HFF-Myc (cell line): ENCODE data around the gene CTXND1.

Experiments used
- DNase-seq: peaks from one replicate; pipeline ENCODE4 v3.0.0-alpha.2; 2011; ENCODE audit warnings: low read depth; ENCODE audit errors: extremely low read depth
- H3K4me3 ChIP-seq: replicated peaks from 2 replicates; pipeline ENCODE4 v1.5.1; 2011; ENCODE audit warnings: low read depth, mild to moderate bottlenecking, control low read depth, low read length
- TF ChIP-seq, protein P1 (sequence below): IDR thresholded peaks from 2 replicates; pipeline ENCODE4 v1.5.1; 2012; ENCODE audit warnings: mild to moderate bottlenecking, low read depth, low read length, control low read depth; ENCODE audit errors: missing control alignments

CTXND1 gene

DNA sequence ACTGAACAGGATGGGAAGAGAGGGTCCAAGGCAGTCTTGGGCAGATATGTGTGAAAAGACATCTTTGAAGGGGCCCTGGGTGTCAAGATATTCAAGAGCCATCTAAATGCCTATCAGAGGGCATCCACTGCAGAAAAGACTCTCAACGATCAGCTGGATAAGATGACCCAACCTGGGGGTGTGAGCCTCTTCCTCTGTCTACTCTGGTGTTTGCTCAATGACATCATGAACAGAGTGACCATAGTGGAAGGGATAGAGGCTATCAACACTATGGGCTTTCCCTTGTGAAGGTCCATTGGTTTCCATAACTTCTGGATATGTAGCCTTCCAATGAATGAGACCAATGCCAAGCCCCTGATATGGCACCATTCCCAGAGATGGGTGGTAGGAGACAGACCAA lies 57.1 kb downstream of the CTXND1 start:
- DNase-seq, result no peak
- TF ChIP-seq, protein P1, sequence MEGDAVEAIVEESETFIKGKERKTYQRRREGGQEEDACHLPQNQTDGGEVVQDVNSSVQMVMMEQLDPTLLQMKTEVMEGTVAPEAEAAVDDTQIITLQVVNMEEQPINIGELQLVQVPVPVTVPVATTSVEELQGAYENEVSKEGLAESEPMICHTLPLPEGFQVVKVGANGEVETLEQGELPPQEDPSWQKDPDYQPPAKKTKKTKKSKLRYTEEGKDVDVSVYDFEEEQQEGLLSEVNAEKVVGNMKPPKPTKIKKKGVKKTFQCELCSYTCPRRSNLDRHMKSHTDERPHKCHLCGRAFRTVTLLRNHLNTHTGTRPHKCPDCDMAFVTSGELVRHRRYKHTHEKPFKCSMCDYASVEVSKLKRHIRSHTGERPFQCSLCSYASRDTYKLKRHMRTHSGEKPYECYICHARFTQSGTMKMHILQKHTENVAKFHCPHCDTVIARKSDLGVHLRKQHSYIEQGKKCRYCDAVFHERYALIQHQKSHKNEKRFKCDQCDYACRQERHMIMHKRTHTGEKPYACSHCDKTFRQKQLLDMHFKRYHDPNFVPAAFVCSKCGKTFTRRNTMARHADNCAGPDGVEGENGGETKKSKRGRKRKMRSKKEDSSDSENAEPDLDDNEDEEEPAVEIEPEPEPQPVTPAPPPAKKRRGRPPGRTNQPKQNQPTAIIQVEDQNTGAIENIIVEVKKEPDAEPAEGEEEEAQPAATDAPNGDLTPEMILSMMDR, result no peak
- no peak overlapping the region for H3K4me3 ChIP-seq

DNA sequence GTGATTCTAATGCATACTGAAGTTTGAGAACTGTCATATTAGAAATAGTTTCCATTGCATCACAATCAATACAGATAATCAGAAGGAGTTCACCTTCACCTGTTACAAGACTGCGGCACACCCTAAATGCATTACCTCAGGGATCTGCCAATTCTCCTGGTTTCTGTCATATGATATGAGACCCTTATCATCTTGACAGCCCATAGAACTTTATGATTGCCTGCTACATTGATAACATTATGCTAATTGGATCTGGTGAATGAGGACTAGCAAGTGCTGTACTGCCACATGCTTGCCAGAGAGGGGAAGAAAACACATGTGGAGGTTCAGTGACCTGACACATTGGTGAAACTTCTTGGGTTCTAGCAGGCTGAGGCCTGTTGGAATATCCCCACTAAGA lies 57.8 kb downstream of the CTXND1 start:
- TF ChIP-seq, protein P1, result no peak
- DNase-seq, result no peak
- no peak overlapping the region for H3K4me3 ChIP-seq

DNA sequence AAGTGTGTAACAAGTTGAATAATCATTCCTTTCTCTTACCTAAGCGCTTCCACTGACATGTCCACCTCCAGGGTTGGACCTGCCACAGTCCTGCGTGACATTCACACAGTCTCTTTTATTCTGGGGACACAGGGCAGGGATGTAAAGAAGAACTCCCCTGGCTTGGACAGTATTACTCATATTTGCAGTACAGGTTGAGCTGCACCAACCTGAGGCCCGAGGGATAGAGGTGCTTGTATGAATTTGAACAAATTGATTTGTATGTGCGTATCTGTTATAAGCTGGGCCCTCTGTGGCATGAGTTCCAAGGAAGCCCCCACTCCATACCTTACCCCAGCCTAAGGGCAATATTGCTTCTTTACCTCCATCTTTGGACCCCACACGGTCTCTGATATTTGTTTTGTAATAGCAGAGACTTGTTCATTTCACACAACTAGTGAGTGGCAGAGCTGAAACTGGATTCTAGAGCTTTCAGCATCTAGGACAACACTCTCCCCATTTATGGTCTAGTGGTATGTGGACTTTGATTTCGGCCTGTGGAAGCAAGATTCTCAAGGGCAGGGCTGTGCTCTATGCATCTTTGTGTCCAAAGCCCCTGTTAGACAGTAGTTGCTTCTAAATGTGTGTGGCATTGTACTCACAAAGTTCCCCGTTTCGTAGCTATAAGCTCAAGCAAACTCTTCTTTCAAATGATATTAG lies 60.0 kb downstream of the CTXND1 start:
- H3K4me3 ChIP-seq, result no peak overlapping the region
- TF ChIP-seq, protein P1, result no peak
- DNase-seq, result no peak

DNA sequence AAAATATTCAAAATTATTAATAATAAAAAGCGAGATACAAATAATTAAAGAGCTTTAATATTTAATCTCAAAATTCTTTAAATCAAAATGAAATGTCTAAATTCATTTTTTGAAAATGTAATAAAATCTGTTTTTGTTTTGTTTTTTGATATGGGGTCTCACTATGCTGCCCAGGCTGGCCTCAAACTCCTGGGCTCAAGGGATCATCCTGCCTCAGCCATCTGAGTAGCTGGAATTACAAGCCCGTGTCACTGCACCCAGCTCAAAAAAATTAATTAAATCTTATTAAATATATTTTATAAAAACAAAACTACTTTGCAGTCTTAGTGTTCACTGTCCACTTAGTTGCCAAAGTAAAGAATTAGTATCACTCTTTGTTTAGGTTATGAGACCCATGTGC lies 60.8 kb downstream of the CTXND1 start:
- TF ChIP-seq, protein P1, result no peak
- no peak overlapping the region for H3K4me3 ChIP-seq

GRCh38 chr15:80188251-80188650 lies 63.8 kb downstream of the CTXND1 start:
- TF ChIP-seq, protein P1, result no peak
- H3K4me3 ChIP-seq, result no peak overlapping the region
- no peak for DNase-seq

More for the DNA sequence above, 60.8 kb downstream of the CTXND1 start:
- no peak for DNase-seq

DNA sequence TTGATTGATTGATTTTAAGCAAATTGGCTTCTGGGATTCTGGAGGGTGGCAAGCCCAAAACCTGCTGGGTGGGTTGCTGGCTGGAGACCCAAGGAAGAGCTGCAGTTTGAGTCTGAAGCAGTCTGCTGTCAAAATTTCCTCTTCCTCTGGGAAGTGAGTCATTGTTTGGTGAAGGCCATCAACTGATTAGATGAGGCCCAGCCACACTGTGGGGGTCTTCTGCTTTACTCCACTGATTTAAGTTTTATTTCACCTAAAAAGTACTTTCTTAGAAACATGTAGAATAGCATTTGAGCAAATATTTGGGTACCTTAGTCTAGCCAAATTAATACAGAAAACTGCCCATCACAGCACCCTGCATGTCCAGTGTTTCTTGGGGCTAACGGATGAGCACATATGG lies 65.4 kb downstream of the CTXND1 start:
- DNase-seq, result no peak
- TF ChIP-seq, protein P1, result no peak
- H3K4me3 ChIP-seq, result no peak overlapping the region

DNA sequence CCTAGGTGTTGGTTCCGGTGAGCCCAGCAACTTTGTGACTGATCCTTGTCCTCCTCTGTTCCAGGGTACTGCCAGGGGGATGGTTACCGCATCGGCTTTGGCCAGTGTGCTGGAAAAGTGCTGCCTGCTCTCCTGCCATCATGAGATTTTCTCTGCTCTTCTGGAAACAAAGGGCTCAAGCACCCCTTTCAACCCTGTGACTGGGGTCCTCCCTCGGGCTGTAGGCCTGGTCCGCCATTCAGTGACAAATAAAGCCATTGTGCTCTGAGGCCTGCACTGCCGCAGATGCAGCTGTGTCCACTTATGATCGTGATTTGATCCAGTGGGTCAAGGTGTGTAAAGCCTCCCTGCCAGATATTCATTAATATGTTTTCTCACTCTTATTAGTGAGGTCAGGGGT lies 65.9 kb downstream of the CTXND1 start:
- H3K4me3 ChIP-seq, result no peak overlapping the region

More for the DNA sequence above, 65.9 kb downstream of the CTXND1 start:
- TF ChIP-seq, protein P1, result no peak
- DNase-seq, result no peak
